ENCODE measurements around the gene TSPAN14. TPM values are rescaled to one million over a fixed set of nuclear protein-coding genes. Genes with fewer than 3 reads are reported as not detected.
A peak's percentile ranks its signal among the peaks of the same experiment; 100 is the strongest.

The TSPAN14 gene
- total and polyA plus RNA-seq, 4 donors = 19.9 to 36.8 (median 27.3) TPM

- Histone ChIP-seq H3K9me3 (ENCODE audit: control insufficient read depth in 4 of 4, low read length in 3 of 4) (no peaks in the 10 kb centered on the region), H3K27ac (ENCODE audit: low read depth in 1 of 2, low read length in 2 of 2) (peak overlapping the region; percentile 37 to 69), H3K27me3 (ENCODE audit: control insufficient read depth in 4 of 4, insufficient read depth in 4 of 4, low read length in 3 of 4) (no peaks in the 10 kb centered on the region), H3K36me3 (ENCODE audit: control insufficient read depth in 4 of 4, insufficient read depth in 3 of 4, low read depth in 1 of 4, low read length in 3 of 4) (no peaks in the 10 kb centered on the region), H3K9ac (ENCODE audit: low read depth in 1 of 2, low read length in 2 of 2) (no peak overlapping the region), H3K4me1 (ENCODE audit: control insufficient read depth in 4 of 4, insufficient read depth in 4 of 4, low read length in 3 of 4) (peaks cover 16 to 50% (median 31%) of the 10 kb centered on the region in 4 donors), H3K4me3 (ENCODE audit: low read depth in 1 of 3, low read length in 3 of 3) (no peak overlapping the region)
- DNase-seq (ENCODE audit: low spot score) = no peak
- 63% methylated on average over 6 of the region's 6 CpGs for WGBS
- TF ChIP-seq ZBTB33 (IDR thresholded peaks at IDR 0.05) (no peak), RAD21 (IDR thresholded peaks at IDR 0.05) (no peak), SP1 (IDR thresholded peaks at IDR 0.05) (no peak), MAX (IDR thresholded peaks at IDR 0.05) (no peak), REST (IDR thresholded peaks at IDR 0.05) (no peak), GABPA (IDR thresholded peaks at IDR 0.05 in 1 of 2, conservative IDR thresholded peaks at IDR 0.05 in 1 of 2) (no peak), HNF4G (IDR thresholded peaks at IDR 0.05) (no peak), JUND (IDR thresholded peaks at IDR 0.05) (no peak), RXRA (IDR thresholded peaks at IDR 0.05) (no peak)
These were observed 34.5 kb downstream of the TSPAN14 start for GRCh38 chr10:80488539-80489066.

- H3K27ac ChIP-seq (ENCODE audit: low read depth in 1 of 2, low read length in 2 of 2) = no peak overlapping the region
- H3K4me1 ChIP-seq (ENCODE audit: control insufficient read depth in 4 of 4, insufficient read depth in 4 of 4, low read length in 3 of 4) = peaks cover 16 to 59% (median 37%) of the 10 kb centered on the region in 4 donors
- 98% methylated on average over 2 of the region's 2 CpGs for WGBS
These were observed 35.4 kb downstream of the TSPAN14 start for GRCh38 chr10:80489371-80490112.

More at GRCh38 chr10:80489371-80490112, 35.4 kb downstream of the TSPAN14 start:
- H3K9ac ChIP-seq (ENCODE audit: low read depth in 1 of 2, low read length in 2 of 2) = no peak overlapping the region
- no peak for DNase-seq (ENCODE audit: low spot score)
- no peaks in the 10 kb centered on the region for H3K27me3 ChIP-seq (ENCODE audit: control insufficient read depth in 4 of 4, insufficient read depth in 4 of 4, low read length in 3 of 4)
- no peaks in the 10 kb centered on the region for H3K9me3 ChIP-seq (ENCODE audit: control insufficient read depth in 4 of 4, low read length in 3 of 4)
- TF ChIP-seq CTCF (IDR thresholded peaks at IDR 0.05; ENCODE audit: low read depth, low read length, missing input control) (no peak), RXRA (IDR thresholded peaks at IDR 0.05) (no peak), MAX (IDR thresholded peaks at IDR 0.05) (no peak), EGR1 (IDR thresholded peaks at IDR 0.05; ENCODE audit: low read depth in 2 of 2) (no peak), REST (IDR thresholded peaks at IDR 0.05) (no peak)
- H3K36me3 ChIP-seq (ENCODE audit: control insufficient read depth in 4 of 4, insufficient read depth in 3 of 4, low read depth in 1 of 4, low read length in 3 of 4) = peaks cover 0 to 2% (median 0%) of the 10 kb centered on the region in 4 donors
- H3K4me3 ChIP-seq (ENCODE audit: low read depth in 1 of 3, low read length in 3 of 3) = no peak overlapping the region
